NCI-H2227 (cell line): ENCODE data around the gene CSDE1.
"Not testable (repeated sequence)": the region's sequence is repeated elsewhere in the genome, so short reads cannot be mapped to it uniquely, and the experiment has no call there.

Experiments
- DNase-seq: peaks from one replicate; lab custom pipeline; 2025; ENCODE audit not compliant: unreplicated experiment; lab: John Stamatoyannopoulos, UW

The CSDE1 gene

GRCh38 chr1:114757455-114758255 lies at the start of gene CSDE1:
Gene CSDE1 (minus strand): TSS chr1:114757984. CDS start chr1:114739890, 18,094 bp downstream.
- DNase-seq, result peak; percentile 99

DNA sequence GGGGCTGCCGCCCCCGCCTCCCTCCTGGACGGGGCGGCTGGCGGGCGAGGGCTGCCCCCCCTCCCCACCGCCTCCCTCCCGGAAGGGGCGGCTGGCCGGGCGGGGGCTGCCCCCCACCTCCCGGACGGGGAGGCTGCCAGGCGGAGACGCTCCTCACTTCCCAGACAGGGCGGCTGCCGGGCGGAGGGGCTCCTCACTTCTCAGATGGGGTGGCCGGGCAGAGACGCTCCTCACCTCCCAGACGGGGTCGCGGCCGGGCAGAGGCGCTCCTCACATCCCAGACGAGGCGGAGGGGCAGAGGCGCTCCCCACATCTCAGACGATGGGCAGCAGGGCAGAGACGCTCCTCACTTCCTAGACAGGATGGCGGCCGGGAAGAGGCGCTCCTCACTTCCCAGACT lies 46.7 kb upstream of the CSDE1 start:
- not testable (repeated sequence) for DNase-seq

DNA sequence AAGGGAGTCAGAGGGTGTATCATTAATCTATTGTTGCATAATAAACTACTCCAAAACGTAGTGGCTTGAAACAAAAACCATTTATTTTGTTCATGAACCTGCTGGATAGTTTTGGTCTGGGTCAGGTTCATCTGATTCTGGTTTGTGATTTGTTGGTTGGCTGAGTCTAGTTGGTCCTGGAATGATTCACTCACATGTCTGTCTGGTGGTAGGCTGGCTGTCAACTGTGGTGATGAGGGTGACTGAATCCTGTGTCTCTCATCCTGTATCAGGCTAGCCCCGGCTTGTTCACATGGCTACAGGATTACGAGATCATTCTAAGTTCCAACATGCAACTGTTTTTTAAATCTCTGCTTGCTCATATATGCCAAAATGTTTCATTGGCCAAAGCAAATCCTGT lies 45.2 kb upstream of the CSDE1 start:
- no peak for DNase-seq

GRCh38 chr1:114794038-114794437 lies 36.3 kb upstream of the CSDE1 start:
- no peak for DNase-seq

GRCh38 chr1:114790581-114790980 lies 32.8 kb upstream of the CSDE1 start:
- DNase-seq, result not testable (repeated sequence)

GRCh38 chr1:114786440-114786839 lies 28.7 kb upstream of the CSDE1 start:
- DNase-seq, result not testable (repeated sequence)

DNA sequence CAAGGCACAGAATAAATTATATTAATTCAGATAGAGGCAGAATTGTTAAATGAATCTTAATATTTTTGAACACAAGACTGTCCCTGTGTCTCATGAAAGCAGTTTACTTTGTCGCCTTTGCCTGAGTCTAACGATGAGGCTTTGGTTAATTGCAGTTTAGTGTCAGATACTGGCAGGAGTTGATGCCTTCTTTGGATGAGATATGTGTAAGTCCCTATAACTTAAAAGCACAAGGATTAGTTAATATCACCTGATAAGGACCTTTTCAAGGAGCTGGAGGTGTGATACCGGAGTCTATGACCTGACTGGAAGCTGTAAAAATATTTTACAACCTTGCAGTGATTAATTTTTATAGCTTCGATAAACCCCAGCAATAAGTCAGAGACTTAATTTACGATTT lies 24.7 kb upstream of the CSDE1 start:
- DNase-seq, result no peak

GRCh38 chr1:114780344-114781226 lies 22.8 kb upstream of the CSDE1 start, which contains the start of gene SIKE1:
Gene SIKE1 (minus strand): TSS chr1:114780685. CDS start chr1:114780607, 78 bp downstream.
- DNase-seq, result peak; percentile 97

DNA sequence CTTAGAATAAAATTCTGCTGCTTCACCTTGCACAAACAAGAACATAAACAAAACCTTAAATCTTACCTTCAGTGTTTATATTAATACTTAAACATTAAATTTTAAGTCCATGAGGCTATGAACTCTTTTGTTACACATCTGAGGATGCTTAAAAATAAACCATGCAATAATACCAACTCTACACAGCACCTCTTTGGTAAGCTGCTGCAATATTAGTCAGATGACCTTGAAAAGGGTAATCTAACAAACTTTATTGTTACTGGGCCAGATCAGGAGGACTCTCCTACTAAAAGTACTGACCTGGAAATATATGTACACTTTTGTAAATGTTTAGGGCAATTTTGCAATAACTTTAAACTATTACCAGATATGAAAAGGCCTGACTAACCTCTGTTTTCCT lies 21.9 kb upstream of the CSDE1 start:
- no peak for DNase-seq

DNA sequence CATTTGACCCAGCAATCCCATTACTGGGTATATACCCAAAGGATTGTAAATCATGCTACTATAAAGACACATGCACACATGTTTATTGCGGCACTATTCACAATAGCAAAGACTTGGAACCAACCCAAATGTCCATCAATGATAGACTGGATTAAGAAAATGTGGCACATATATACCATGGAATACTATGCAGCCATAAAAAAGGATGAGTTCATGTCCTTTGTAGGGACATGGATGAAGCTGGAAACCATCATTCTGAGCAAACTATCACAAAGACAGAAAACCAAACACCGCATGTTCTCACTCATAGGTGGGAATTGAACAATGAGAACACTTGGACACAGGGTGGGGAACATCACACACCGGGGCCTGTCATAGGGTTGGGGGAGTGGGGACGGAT lies 18.9 kb upstream of the CSDE1 start:
- not testable (repeated sequence) for DNase-seq

DNA sequence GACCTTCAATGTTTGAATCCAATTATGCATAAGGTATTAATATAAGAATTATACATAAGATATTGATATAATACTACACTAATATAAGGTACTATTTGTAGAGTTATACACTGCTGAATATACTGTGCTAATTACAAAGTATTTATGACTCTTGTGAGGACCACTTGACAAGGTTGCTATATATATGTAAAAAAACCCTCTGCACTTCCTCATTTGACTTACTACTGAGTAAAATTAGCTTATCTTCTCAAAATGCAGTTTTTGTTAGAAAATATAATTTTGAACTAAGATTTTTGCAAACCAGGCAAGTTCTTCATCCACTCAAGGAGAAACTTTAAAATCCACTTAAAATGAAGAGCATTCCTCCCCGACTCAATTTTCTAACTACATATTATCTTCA lies 14.2 kb upstream of the CSDE1 start:
- DNase-seq, result no peak

DNA sequence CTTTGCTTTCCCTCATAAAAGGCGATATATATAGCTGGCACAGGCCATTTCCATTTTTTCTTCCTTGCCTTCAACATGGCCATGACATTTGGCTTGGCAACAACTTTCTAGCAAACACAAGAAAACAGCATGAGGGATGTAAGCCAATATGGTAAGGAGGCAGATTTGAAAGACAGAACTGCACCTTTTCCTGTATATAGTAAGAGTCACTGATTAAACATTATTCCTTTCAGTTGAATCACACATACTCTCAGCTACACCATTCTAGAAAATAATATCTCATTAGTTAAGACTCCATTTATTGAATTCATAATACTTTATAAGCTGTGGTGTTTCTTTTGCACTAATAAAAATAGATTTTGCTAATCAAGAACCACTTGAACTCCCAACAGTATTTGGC lies 13.2 kb upstream of the CSDE1 start:
- no peak for DNase-seq

DNA sequence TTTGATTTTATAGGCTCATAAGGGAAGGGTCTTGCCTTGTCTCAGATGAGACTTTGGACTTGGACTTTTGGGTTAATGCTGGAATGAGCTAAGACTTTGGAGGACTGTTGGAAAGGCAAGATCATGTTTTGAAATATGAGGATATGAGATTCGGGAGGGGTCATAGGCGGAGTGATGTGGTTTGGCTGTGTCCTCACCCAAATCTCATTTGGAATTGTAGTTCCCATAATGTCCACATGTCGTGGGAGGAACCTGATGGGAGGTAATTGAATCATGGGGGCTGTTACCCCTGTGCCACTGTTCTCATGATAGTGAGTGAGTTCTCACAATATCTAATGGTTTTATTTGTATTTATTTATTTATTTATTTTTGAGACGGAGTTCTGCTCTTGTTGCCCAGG lies 6.9 kb upstream of the CSDE1 start:
- DNase-seq, result no peak

DNA sequence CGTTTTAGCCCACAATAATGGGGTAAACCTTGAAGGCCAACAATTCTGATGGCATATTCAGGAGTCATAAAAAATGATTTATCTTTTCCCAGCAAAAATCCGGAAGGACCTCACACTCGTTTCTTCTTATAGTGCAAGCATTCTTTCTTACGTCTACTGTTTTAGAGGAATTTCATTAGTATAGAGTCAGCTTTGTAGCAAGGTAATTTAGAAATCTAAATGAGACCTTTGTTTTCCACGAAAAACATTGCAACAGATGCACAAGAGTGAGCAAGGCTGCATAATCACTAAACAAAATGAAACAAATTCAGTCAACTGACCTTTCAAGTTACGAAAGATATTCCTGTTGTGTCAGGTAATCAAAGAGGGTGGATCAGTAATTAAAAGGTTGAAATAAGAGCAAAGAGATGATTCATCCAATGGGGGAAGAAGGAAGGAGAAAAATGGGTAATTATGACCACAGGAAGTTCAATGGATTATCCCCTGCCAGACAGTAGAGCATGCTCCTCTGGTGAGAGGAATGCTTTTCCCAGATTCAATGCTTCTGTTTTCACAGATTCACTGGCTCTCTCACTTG lies 560 bp upstream of the CSDE1 start:
- DNase-seq, result peak; percentile 36

- DNase-seq, result no peak
Observed at GRCh38 chr1:114756949-114757454, 782 bp downstream of the CSDE1 start.

DNA sequence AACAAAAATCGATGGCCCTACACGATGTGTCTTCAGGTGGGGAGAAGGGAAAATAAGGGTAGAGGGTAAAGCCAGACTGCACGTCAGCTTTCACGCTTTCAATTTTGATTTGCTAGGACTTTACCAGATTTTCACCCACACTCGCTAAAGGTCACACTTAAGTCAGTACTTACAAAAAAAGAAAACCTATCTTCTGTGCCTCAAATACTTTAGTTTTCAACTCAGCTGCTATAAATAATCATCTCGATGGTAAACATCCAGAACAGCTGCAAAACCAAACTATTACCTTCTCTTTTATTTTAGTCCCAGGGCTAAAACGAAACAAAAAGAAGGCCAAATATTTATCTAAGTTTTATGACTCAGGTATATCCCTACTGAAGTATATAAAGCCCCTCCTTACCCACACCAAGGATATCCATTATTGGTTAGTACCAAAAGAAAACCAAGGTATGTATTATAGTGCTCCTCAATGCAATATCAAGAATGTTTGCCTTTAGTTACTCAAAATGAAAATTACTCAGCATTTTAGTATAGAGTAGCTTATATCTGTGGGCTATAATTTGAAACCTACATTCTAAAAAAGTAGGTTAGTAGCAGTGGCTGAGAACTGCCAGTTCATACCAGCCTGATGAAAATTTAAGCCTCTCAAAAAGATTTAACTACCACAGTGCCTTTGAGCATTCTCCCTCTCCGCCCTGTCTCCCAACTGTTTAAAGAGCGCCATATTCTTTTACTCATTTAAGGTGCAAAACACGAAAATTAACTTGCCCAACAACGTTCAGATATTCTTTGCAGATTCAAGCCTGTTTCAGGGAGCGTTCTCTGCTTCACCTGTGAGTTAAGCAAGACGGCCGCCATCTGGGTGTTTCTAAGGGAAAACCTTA lies 1.5 kb downstream of the CSDE1 start:
- peak; percentile 22 for DNase-seq

DNA sequence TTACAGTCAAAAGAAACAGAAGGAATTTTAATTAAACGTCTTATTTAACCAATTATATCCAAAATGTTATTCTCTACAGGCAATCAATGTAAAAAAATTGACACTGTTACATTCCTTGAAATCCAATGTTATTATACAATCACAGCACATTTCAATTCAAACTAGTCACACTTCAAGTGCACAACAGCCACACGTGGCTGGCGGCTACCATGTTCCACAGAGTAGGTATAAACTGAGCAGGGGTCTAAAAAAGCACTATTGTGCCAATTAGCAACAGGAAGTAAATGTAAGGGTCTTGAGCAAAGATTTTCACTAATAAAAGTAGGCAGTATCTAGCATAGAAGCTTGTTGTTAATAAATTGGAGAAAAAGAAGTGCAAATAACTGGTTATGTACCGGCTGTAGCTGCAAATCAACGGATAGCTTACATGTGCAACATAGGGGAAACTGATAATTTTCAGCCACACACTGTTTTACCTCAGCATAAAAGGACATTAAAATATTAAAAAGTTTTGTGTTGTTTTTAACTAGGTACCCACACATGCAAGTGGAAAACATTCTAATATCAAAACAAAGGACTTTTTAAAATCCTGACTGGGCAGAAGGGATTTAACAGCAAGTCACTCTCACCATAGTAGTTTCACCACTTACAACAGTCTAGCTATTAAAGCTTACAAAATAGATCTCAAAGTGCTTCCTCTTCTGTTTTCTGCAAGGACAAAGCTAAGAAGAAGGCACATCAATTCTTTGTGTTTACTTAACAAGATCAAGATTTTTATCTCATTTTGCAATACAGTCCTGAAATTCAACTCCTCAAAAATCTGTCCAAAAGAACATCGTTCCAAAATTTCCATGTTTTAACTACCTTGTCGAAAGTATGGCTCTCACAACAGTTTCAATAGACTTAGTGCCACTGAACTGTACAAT lies 2.5 kb downstream of the CSDE1 start:
- no peak for DNase-seq

GRCh38 chr1:114753702-114754101 lies 4.1 kb downstream of the CSDE1 start:
- DNase-seq, result not testable (repeated sequence)

- no peak for DNase-seq
Observed at GRCh38 chr1:114753143-114753542, 4.6 kb downstream of the CSDE1 start.
